CD14-positive monocyte (primary cell): ENCODE data around the gene RCC1. TPM values are rescaled to one million over a fixed set of nuclear protein-coding genes. Genes with fewer than 3 reads are reported as not detected.

Experiments used
- DNase-seq, 3 donors: peaks; one replicate each; pipeline ENCODE4 v3.0.0-alpha.2; 2011 to 2022
- H2AFZ ChIP-seq: 2 replicates; pipeline ENCODE4 v1.6.0; 2012; ENCODE audit warnings: mild to moderate bottlenecking, low read depth, low read length, inconsistent platforms; ENCODE audit not compliant: insufficient read depth, poor library complexity, severe bottlenecking
- H3K27ac ChIP-seq, 2 donors: 1 replicate in 1 of 2; 2 replicates in 1 of 2; pipeline ENCODE4 v1.5.1; 2012 to 2013; ENCODE audit warnings: low read length in 2 of 2, control low read depth in 1 of 2, inconsistent platforms in 1 of 2, low read depth in 1 of 2, mild to moderate bottlenecking in 1 of 2
- H3K27me3 ChIP-seq, 2 donors: one replicate each; pipeline versions ENCODE4 v1.6.0 to v1.6.1; 2011 to 2013; ENCODE audit warnings: low read length in 2 of 2; ENCODE audit not compliant: control insufficient read depth in 2 of 2, insufficient read depth in 2 of 2
- H3K36me3 ChIP-seq, 2 donors: replicated peaks in 1 of 2; 1 replicate in 1 of 2; 2 replicates in 1 of 2; pipeline versions ENCODE4 v1.5.1 to v1.6.1; 2012 to 2013; ENCODE audit warnings: low read length in 2 of 2, control low read depth in 1 of 2, inconsistent platforms in 1 of 2, mild to moderate bottlenecking in 1 of 2; ENCODE audit not compliant: insufficient read depth in 2 of 2, control insufficient read depth in 1 of 2
- H3K4me1 ChIP-seq, 2 donors: 1 replicate in 1 of 2; 2 replicates in 1 of 2; pipeline versions ENCODE4 v1.5.1 to v1.6.1; 2012 to 2013; ENCODE audit warnings: low read length in 2 of 2, control low read depth in 1 of 2, inconsistent platforms in 1 of 2, mild to moderate bottlenecking in 1 of 2, moderate library complexity in 1 of 2; ENCODE audit not compliant: insufficient read depth in 2 of 2, control insufficient read depth in 1 of 2
- H3K4me2 ChIP-seq: replicated peaks from 2 replicates; pipeline ENCODE3; 2012; ENCODE audit warnings: low read length, moderate library complexity, mild to moderate bottlenecking; ENCODE audit not compliant: poor library complexity, severe bottlenecking; ENCODE audit errors: extremely low read depth
- H3K4me3 ChIP-seq, 3 experiments: fragments of 200-600 bp in 1 of 3; sonication (generic) in 1 of 3; replicated peaks in 1 of 3; 1 replicate in 2 of 3; 2 replicates in 1 of 3; pipeline ENCODE4 v1.5.1; 2011 to 2013; ENCODE audit warnings: low read length in 3 of 3, mild to moderate bottlenecking in 3 of 3, control low read depth in 2 of 3, low read depth in 2 of 3, inconsistent platforms in 1 of 3, moderate library complexity in 1 of 3
- H3K79me2 ChIP-seq: 2 replicates; pipeline ENCODE4 v1.6.0; 2012; ENCODE audit warnings: mild to moderate bottlenecking, control low read depth, inconsistent platforms, low read length, moderate library complexity; ENCODE audit not compliant: insufficient read depth
- H3K9ac ChIP-seq: 2 replicates; pipeline ENCODE4 v1.6.0; 2017; ENCODE audit warnings: low read length, mild to moderate bottlenecking; ENCODE audit not compliant: insufficient read depth, poor library complexity, severe bottlenecking
- H3K9me3 ChIP-seq, 2 donors: replicated peaks in 1 of 2; 1 replicate in 1 of 2; 2 replicates in 1 of 2; pipeline versions ENCODE4 v1.5.1 to v1.6.1; 2012 to 2013; ENCODE audit warnings: low read length in 2 of 2, control low read depth in 1 of 2; ENCODE audit not compliant: control insufficient read depth in 1 of 2, insufficient read depth in 1 of 2
- H4K20me1 ChIP-seq: 2 replicates; pipeline ENCODE4 v1.6.0; 2012; ENCODE audit warnings: mild to moderate bottlenecking, low read length, control low read depth, moderate library complexity; ENCODE audit not compliant: insufficient read depth
- H3K27ac Mint-ChIP-seq, 7 donors: one replicate each; pipeline ENCODE4 v1.8.0; 2020; ENCODE audit warnings: mild to moderate bottlenecking in 7 of 7, mixed read lengths in 7 of 7, moderate library complexity in 6 of 7, inconsistent platforms in 2 of 7
- H3K27me3 Mint-ChIP-seq, 3 donors: one replicate each; pipeline ENCODE4 v1.8.0; 2021 to 2022; ENCODE audit warnings: low read depth in 3 of 3, mild to moderate bottlenecking in 3 of 3, mixed read lengths in 3 of 3, moderate library complexity in 3 of 3, inconsistent platforms in 1 of 3
- H3K36me3 Mint-ChIP-seq, 2 donors: one replicate each; pipeline ENCODE4 v1.8.0; 2020; ENCODE audit warnings: mixed read lengths in 2 of 2, inconsistent platforms in 1 of 2, mild to moderate bottlenecking in 1 of 2
- H3K4me1 Mint-ChIP-seq: one replicate; pipeline ENCODE4 v1.8.0; 2020; ENCODE audit warnings: mild to moderate bottlenecking, mixed read lengths
- H3K4me3 Mint-ChIP-seq, 2 donors: one replicate each; pipeline ENCODE4 v1.8.0; 2020; ENCODE audit warnings: mild to moderate bottlenecking in 2 of 2, mixed read lengths in 2 of 2, moderate library complexity in 1 of 2
- H3K9me3 Mint-ChIP-seq, 7 donors: one replicate each; pipeline ENCODE4 v1.8.0; 2020 to 2022; ENCODE audit warnings: mixed read lengths in 7 of 7, mild to moderate bottlenecking in 6 of 7, moderate library complexity in 6 of 7, inconsistent platforms in 2 of 7
- CTCF ChIP-seq: fragments of 200-600 bp; IDR thresholded peaks from one replicate; pipeline ENCODE4 v1.8.0; 2022; ENCODE audit warnings: antibody characterized with exemption, mild to moderate bottlenecking
- WGBS: methylation state at CpG from one replicate; pipeline ENCODE4 v1.1.5; 2013; ENCODE audit warnings: missing lambda C conversion rate; ENCODE audit not compliant: insufficient coverage; 5-methylcytosine and 5-hydroxymethylcytosine counted together
- intact Hi-C, 2 donors: fragments of 100-400 bp; cut with micrococcal nuclease; formaldehyde crosslinking; loops; one replicate each; pipeline versions ENCODE4 v1.15.0 to v1.15.1; 2023
- polyA plus RNA-seq, 3 donors: library from polyadenylated mRNA; depleted of rRNA in 1 of 3; unstranded in 2 of 3; stranded (reverse) in 1 of 3; fragments of 300-500 nt in 2 of 3; fragments of >200 nt in 1 of 3; fragmentation: Illumina TruSeq in 2 of 3; gene quantifications; 1 replicate in 2 of 3; 2 replicates in 1 of 3; pipeline ENCODE4 v1.2.3, GENCODE V29; 2012 to 2021

Gene RCC1
- polyA plus RNA-seq, 3 donors, result 8.7 to 10.6 (median 10.1) TPM

DNA sequence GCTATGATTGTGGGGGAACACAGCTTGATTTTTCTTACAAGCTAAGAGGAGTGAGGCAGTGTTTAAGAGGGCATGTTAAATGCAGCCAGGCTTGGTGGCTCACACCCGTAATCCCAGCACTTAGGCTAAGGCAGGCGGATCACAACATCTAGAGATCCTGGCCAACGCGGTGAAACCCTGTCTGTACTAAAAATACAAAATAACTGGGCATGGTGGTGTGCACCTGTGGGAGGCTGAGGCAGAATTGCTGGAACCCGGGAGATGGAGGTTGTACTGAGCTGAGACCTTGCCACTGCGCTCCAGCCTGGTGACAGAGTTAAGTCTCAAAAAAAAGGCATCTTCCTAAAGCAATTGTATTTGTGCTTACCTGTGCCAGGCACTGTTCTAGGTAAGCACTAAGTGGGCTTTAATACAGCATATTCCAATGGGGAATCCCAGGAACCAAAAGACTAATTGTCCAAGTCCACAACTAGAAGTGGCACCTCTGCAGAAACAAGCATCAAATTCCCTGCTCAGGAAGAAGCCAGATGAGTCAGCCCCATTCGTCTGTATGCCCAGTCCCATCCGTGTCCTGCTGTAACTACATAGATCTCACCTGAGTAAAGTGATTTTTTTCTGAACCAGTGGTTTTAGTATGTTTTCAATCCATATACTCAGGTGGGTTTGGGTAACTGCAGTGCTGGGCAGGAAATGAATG is 4.6 kb downstream of the RCC1 start:
- H3K79me2 ChIP-seq, result peaks cover 76% of the 10 kb centered on the region
- H3K9ac ChIP-seq, result peak overlapping the region; percentile 28
- no peaks in the 10 kb centered on the region for H3K27me3 ChIP-seq
- peak overlapping the region; percentile 16 to 88 (median 68) for H3K27ac Mint-ChIP-seq
- peaks cover 55 to 71% of the 10 kb centered on the region in 2 donors for H3K36me3 ChIP-seq
- peaks cover 45 to 69% of the 10 kb centered on the region in 2 donors for H3K36me3 Mint-ChIP-seq
- no peak overlapping the region for H3K4me3 ChIP-seq
- TF ChIP-seq CTCF, result no peak
- H3K27ac ChIP-seq, result peak overlapping the region in 1 of 2 donors; percentile 81
- no peaks in the 10 kb centered on the region for H3K27me3 Mint-ChIP-seq
- H3K4me1 ChIP-seq, result peaks cover 42 to 49% of the 10 kb centered on the region in 2 donors
- intact Hi-C loops, result loop anchor here in 1 of 2 donors (10.0 kb wide), 1 partner anchor 224 kb away; the partner anchor contains the start of gene YTHDF2
- no peak overlapping the region for H3K4me2 ChIP-seq
- peak overlapping the region; percentile 52 to 54 for H3K4me3 Mint-ChIP-seq
- peaks cover 59% of the 10 kb centered on the region for H3K4me1 Mint-ChIP-seq
- peaks cover 0 to 2% (median 0%) of the 10 kb centered on the region in 7 donors for H3K9me3 Mint-ChIP-seq
- DNase-seq, result no peak
- no peak overlapping the region for H2AFZ ChIP-seq
- H4K20me1 ChIP-seq, result peaks cover 87% of the 10 kb centered on the region
- 77% methylated on average over 6 of the region's 8 CpGs for WGBS
- H3K9me3 ChIP-seq, result no peaks in the 10 kb centered on the region

- peaks cover 59% of the 10 kb centered on the region for H3K4me1 Mint-ChIP-seq
- no peak overlapping the region for H3K9ac ChIP-seq
- H3K9me3 ChIP-seq, result no peaks in the 10 kb centered on the region
- H3K4me3 ChIP-seq, result no peak overlapping the region
- WGBS, result no CpG with 5 or more reads among the region's 2 CpGs
- H3K27ac ChIP-seq, result peak overlapping the region in 1 of 2 donors; percentile 81
- H3K36me3 ChIP-seq, result peaks cover 55 to 71% of the 10 kb centered on the region in 2 donors
- peaks cover 45 to 69% of the 10 kb centered on the region in 2 donors for H3K36me3 Mint-ChIP-seq
- no peaks in the 10 kb centered on the region for H3K27me3 Mint-ChIP-seq
- peaks cover 42 to 49% of the 10 kb centered on the region in 2 donors for H3K4me1 ChIP-seq
- no peak overlapping the region for H2AFZ ChIP-seq
- no peak overlapping the region for H3K4me2 ChIP-seq
- peaks cover 74% of the 10 kb centered on the region for H3K79me2 ChIP-seq
- H3K9me3 Mint-ChIP-seq, result no peaks in the 10 kb centered on the region
- H3K4me3 Mint-ChIP-seq, result no peak overlapping the region
- intact Hi-C loops, result loop anchor here in 1 of 2 donors (10.0 kb wide), 1 partner anchor 224 kb away; the partner anchor contains the start of gene YTHDF2
- H3K27ac Mint-ChIP-seq, result peak overlapping the region in 3 of 7 donors; percentile 8 to 83 (median 68)
- H3K27me3 ChIP-seq, result no peaks in the 10 kb centered on the region
- DNase-seq, result no peak
- peaks cover 91% of the 10 kb centered on the region for H4K20me1 ChIP-seq
- TF ChIP-seq CTCF, result no peak
Observed at GRCh38 chr1:28510970-28511440, 5.2 kb downstream of the RCC1 start.
